Measurements from ENCODE around the gene SET.

DNA sequence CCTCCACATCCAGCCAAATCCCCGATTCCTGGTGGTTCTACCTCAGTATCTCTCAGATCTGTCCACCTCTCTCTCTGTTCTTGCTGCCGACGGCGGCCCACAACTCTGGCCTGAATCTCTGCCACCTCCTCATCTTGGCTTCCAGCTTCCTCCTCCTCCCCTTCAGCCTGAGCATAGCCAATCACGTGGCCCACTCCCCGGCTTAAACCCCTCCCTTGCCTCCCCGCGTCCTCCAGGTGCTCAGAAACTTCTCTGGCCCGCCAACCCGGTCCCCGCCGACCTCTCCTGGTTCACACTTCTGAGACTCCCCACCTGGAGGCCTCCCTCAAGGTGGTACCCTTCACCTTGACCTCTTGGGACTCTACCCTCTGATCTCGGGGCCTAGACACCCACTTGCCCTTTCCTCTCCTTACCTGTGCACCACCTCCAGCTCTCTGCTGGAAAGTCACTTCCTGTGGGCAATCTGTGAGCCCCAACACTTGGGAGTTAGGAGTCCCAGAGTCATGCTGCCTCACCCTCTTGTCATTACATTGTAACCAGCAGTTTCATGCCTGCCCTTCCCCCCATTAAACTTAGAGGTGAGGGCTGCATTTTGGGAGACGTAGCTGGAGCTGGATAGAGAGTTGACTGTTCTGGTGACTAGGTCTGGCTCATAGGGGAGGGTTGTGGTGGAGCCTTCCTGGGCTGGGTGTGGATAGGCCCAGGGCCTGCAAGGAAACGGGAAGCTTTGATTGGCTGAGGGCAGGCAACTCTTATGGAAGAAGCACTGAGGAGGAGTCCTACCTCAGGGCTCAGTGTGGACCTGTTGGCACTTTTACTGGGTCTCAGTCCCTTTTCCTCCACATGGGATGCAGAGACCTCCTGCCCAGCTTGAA, 4.5 kb upstream of the SET start:
- TF ChIP-seq, protein P1, sequence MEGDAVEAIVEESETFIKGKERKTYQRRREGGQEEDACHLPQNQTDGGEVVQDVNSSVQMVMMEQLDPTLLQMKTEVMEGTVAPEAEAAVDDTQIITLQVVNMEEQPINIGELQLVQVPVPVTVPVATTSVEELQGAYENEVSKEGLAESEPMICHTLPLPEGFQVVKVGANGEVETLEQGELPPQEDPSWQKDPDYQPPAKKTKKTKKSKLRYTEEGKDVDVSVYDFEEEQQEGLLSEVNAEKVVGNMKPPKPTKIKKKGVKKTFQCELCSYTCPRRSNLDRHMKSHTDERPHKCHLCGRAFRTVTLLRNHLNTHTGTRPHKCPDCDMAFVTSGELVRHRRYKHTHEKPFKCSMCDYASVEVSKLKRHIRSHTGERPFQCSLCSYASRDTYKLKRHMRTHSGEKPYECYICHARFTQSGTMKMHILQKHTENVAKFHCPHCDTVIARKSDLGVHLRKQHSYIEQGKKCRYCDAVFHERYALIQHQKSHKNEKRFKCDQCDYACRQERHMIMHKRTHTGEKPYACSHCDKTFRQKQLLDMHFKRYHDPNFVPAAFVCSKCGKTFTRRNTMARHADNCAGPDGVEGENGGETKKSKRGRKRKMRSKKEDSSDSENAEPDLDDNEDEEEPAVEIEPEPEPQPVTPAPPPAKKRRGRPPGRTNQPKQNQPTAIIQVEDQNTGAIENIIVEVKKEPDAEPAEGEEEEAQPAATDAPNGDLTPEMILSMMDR (IDR thresholded peaks at IDR 0.05) = no peak
- TF ChIP-seq MXI1 (IDR thresholded peaks at IDR 0.05; ENCODE audit: low read depth, low read length) (no peak), TEAD4 (IDR thresholded peaks at IDR 0.05; ENCODE audit: borderline replicate concordance, insufficient read depth) (no peak), CHD2 (IDR thresholded peaks at IDR 0.05; ENCODE audit: low read length, partially characterized antibody) (no peak)

All from SK-N-SH (cell line).